GM12878 (cell line): ENCODE results near the gene MPDZ. TPM values are rescaled to one million over a fixed set of nuclear protein-coding genes. Genes with fewer than 3 reads are reported as not detected.

Experiments
- FOS ChIP-seq: IDR thresholded peaks from 3 replicates; pipeline ENCODE4 v1.6.1; 2011; ENCODE audit warnings: borderline replicate concordance; ENCODE audit not compliant: insufficient read length; ENCODE audit errors: extremely low read depth
- FOXK2 ChIP-seq: fragments of 450-650 bp; IDR thresholded peaks from 2 replicates; pipeline ENCODE4 v1.6.1; 2017; ENCODE audit warnings: mild to moderate bottlenecking, moderate library complexity
- HDGF ChIP-seq: fragments of 450-650 bp; IDR thresholded peaks from 2 replicates; pipeline ENCODE4 v1.6.1; 2016; ENCODE audit warnings: antibody characterized with exemption
- JUNB ChIP-seq: IDR thresholded peaks from 2 replicates; pipeline ENCODE4 v1.6.1; 2016; ENCODE audit warnings: antibody characterized with exemption, mild to moderate bottlenecking
- JUND ChIP-seq: IDR thresholded peaks from 2 replicates; pipeline ENCODE4 v1.6.1; 2012; ENCODE audit warnings: low read depth, mild to moderate bottlenecking, low read length, improper control_type of control experiment, moderate library complexity
- LARP7 ChIP-seq: fragments of 450-650 bp; IDR thresholded peaks from 2 replicates; pipeline ENCODE4 v1.6.1; 2017; ENCODE audit warnings: mild to moderate bottlenecking
- MXI1 ChIP-seq: fragments of 150-350 bp; IDR thresholded peaks from 2 replicates; pipeline ENCODE4 v1.6.1; 2011; ENCODE audit warnings: low read depth, mild to moderate bottlenecking, inconsistent platforms, low read length, improper control_type of control experiment
- NFYB ChIP-seq: IDR thresholded peaks from 2 replicates; pipeline ENCODE4 v1.6.1; 2011; ENCODE audit warnings: low read depth, mild to moderate bottlenecking, low read length, improper control_type of control experiment, moderate library complexity; ENCODE audit not compliant: insufficient read depth
- PAX8 ChIP-seq: fragments of 450-650 bp; IDR thresholded peaks from 2 replicates; pipeline ENCODE4 v1.6.1; 2017; ENCODE audit warnings: mild to moderate bottlenecking, moderate library complexity
- polyA plus RNA-seq, 11 experiments: library from polyadenylated mRNA; depleted of rRNA in 4 of 11; unstranded in 6 of 11; stranded (reverse) in 5 of 11; fragments of >200 nt; fragmentation: Nextera tagmentation in 4 of 11; fragmentation: Illumina TruSeq in 1 of 11; extraction: Ambion mirVana in 4 of 11; extraction: Trizol in 1 of 11; gene quantifications; 1 replicate in 1 of 11; 2 replicates in 10 of 11; pipeline versions ENCODE4 v1.2.1 to v1.2.3, GENCODE V29; 2011 to 2016; ENCODE audit warnings: inconsistent platforms in 2 of 11, missing spikeins in 2 of 11, low read depth in 1 of 11
- total RNA-seq, 4 experiments: library from RNA; depleted of rRNA in 3 of 4; stranded (reverse); fragments of >200 nt in 3 of 4; fragmentation: Illumina TruSeq in 1 of 4; extraction: Trizol in 1 of 4; gene quantifications; 2 replicates each; pipeline versions ENCODE4 v1.2.1 to v1.2.3, GENCODE V29; 2013 to 2021
- TF ChIP-seq, protein P1 (sequence below): IDR thresholded peaks from 2 replicates; pipeline ENCODE4 v1.6.1; 2012; ENCODE audit warnings: improper control_type of control experiment, low read depth, low read length; ENCODE audit not compliant: insufficient replicate concordance
- TF ChIP-seq, protein P2 (sequence below): fragments of 450-650 bp; IDR thresholded peaks from 2 replicates; pipeline ENCODE4 v1.6.1; 2017; ENCODE audit warnings: mild to moderate bottlenecking
- TF ChIP-seq, protein P3 (sequence below): fragments of 450-650 bp; IDR thresholded peaks from 2 replicates; pipeline ENCODE4 v1.6.1; 2017; ENCODE audit warnings: low read depth, mild to moderate bottlenecking, moderate library complexity

The MPDZ gene
- total and polyA plus RNA-seq, 10 of the 15 experiments (the other 5 are each of a cell fraction or from before 2014, with no cell fraction given) = 0.36 TPM; not detected in 9

DNA sequence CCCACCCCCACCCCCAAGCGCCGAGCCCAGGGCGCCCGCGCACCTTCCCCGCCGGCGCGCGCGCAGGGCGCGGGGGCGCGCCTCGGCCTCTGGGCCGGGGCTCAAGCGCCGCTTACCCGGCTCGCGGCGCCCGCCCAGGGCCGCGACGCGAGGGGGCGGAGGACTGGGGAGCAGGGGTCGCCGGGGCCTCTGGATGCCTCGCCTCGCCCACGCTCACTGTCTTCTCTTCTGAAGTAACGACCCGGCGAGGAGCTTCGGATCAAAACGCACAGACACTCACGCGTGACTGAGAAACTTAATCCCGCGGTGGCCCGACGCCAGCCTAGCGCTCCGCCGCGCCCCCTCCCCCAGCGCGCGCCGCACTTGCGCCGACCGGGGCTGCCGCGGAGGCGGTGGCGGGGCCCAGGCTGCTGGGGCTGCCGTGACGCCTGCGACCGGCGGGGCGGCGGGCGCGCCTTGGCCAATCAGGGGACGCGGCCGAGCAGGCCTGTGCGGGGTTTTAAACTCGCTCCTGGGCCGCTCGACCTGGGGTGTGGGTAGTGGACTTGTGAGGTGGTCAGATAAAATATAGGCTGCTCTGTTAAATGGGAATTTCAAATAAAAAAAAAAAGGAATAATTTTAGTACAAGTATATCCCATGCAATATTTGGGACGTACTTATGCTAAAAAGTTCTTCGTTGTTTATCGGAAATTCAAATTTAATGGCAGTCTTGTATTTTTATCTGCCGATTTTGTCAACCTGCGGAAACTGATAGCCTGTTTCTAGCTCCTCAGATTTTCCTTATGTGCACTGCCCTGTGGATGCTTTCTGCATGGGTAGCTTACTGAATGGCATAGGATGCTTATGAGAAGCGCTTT is at the start of gene MPDZ (continued):
- TF ChIP-seq, protein P1, sequence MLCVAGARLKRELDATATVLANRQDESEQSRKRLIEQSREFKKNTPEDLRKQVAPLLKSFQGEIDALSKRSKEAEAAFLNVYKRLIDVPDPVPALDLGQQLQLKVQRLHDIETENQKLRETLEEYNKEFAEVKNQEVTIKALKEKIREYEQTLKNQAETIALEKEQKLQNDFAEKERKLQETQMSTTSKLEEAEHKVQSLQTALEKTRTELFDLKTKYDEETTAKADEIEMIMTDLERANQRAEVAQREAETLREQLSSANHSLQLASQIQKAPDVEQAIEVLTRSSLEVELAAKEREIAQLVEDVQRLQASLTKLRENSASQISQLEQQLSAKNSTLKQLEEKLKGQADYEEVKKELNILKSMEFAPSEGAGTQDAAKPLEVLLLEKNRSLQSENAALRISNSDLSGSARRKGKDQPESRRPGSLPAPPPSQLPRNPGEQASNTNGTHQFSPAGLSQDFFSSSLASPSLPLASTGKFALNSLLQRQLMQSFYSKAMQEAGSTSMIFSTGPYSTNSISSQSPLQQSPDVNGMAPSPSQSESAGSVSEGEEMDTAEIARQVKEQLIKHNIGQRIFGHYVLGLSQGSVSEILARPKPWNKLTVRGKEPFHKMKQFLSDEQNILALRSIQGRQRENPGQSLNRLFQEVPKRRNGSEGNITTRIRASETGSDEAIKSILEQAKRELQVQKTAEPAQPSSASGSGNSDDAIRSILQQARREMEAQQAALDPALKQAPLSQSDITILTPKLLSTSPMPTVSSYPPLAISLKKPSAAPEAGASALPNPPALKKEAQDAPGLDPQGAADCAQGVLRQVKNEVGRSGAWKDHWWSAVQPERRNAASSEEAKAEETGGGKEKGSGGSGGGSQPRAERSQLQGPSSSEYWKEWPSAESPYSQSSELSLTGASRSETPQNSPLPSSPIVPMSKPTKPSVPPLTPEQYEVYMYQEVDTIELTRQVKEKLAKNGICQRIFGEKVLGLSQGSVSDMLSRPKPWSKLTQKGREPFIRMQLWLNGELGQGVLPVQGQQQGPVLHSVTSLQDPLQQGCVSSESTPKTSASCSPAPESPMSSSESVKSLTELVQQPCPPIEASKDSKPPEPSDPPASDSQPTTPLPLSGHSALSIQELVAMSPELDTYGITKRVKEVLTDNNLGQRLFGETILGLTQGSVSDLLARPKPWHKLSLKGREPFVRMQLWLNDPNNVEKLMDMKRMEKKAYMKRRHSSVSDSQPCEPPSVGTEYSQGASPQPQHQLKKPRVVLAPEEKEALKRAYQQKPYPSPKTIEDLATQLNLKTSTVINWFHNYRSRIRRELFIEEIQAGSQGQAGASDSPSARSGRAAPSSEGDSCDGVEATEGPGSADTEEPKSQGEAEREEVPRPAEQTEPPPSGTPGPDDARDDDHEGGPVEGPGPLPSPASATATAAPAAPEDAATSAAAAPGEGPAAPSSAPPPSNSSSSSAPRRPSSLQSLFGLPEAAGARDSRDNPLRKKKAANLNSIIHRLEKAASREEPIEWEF = no peak
- TF ChIP-seq PAX8 = no peak
- TF ChIP-seq JUNB = no peak
- TF ChIP-seq NFYB = no peak
- TF ChIP-seq, protein P2, sequence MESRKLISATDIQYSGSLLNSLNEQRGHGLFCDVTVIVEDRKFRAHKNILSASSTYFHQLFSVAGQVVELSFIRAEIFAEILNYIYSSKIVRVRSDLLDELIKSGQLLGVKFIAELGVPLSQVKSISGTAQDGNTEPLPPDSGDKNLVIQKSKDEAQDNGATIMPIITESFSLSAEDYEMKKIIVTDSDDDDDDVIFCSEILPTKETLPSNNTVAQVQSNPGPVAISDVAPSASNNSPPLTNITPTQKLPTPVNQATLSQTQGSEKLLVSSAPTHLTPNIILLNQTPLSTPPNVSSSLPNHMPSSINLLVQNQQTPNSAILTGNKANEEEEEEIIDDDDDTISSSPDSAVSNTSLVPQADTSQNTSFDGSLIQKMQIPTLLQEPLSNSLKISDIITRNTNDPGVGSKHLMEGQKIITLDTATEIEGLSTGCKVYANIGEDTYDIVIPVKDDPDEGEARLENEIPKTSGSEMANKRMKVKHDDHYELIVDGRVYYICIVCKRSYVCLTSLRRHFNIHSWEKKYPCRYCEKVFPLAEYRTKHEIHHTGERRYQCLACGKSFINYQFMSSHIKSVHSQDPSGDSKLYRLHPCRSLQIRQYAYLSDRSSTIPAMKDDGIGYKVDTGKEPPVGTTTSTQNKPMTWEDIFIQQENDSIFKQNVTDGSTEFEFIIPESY = no peak
- TF ChIP-seq FOS = no peak
- TF ChIP-seq MXI1 = no peak
- no peak for TF ChIP-seq LARP7
- TF ChIP-seq JUND = no peak
- no peak for TF ChIP-seq HDGF
- no peak for TF ChIP-seq FOXK2
- TF ChIP-seq, protein P3, sequence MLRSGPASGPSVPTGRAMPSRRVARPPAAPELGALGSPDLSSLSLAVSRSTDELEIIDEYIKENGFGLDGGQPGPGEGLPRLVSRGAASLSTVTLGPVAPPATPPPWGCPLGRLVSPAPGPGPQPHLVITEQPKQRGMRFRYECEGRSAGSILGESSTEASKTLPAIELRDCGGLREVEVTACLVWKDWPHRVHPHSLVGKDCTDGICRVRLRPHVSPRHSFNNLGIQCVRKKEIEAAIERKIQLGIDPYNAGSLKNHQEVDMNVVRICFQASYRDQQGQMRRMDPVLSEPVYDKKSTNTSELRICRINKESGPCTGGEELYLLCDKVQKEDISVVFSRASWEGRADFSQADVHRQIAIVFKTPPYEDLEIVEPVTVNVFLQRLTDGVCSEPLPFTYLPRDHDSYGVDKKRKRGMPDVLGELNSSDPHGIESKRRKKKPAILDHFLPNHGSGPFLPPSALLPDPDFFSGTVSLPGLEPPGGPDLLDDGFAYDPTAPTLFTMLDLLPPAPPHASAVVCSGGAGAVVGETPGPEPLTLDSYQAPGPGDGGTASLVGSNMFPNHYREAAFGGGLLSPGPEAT = no peak
